Upper lobe of right lung (tissue), 1 donor: Measurements from ENCODE around the gene MRPL17. TPM values are rescaled to one million over a fixed set of nuclear protein-coding genes. Genes with fewer than 3 reads are reported as not detected.

ENCODE experiments used
- ATAC-seq: fragments of 200-7000 bp; cut with Tn5 transposase; one replicate; pipeline ENCODE4 v1.9.1; 2020; ENCODE audit warnings: mild to moderate bottlenecking, moderate library complexity
- DNase-seq: peaks from one replicate; pipeline ENCODE4 v3.0.0-alpha.2; 2020
- H3K27ac ChIP-seq: fragments of 200-600 bp; one replicate; pipeline ENCODE4 v1.8.0; 2022
- H3K27me3 ChIP-seq: fragments of 200-600 bp; one replicate; pipeline ENCODE4 v1.8.0; 2022; ENCODE audit warnings: mild to moderate bottlenecking
- H3K36me3 ChIP-seq: fragments of 200-600 bp; one replicate; pipeline ENCODE4 v1.8.0; 2022
- H3K4me1 ChIP-seq: fragments of 200-600 bp; one replicate; pipeline ENCODE4 v1.8.0; 2022
- H3K4me3 ChIP-seq: fragments of 200-600 bp; one replicate; pipeline ENCODE4 v1.8.0; 2022; ENCODE audit warnings: mild to moderate bottlenecking
- H3K9me3 ChIP-seq: fragments of 200-600 bp; one replicate; pipeline ENCODE4 v1.8.0; 2022
- CTCF ChIP-seq: fragments of 200-600 bp; IDR thresholded peaks from one replicate; pipeline ENCODE4 v1.8.0; 2022; ENCODE audit warnings: antibody characterized with exemption
- intact Hi-C: fragments of 100-400 bp; cut with DNase I; formaldehyde crosslinking; loops from one replicate; pipeline ENCODE4 v1.11.0; 2022
- total RNA-seq: library from RNA; stranded (reverse); fragmentation: NEBNext Ultra II Directional; extraction: Animal tissue kit (Norgen Biotek cat#: 25700); gene quantifications from one replicate; pipeline ENCODE4 v1.2.1, GENCODE V29; 2021
- donor health status: DM: no; HTN: yes; CAD: no; lungs with severe emphysema.

The MRPL17 gene
- total RNA-seq, 1 donor from 2014 or later = 35.1 TPM

GRCh38 chr11:6640036-6640984 lies 42.8 kb downstream of the MRPL17 start:
- no peak for TF ChIP-seq CTCF
- Histone ChIP-seq H3K27ac (no peak overlapping the region), H3K4me1 (peaks cover 34% of the 10 kb centered on the region), H3K36me3 (no peaks in the 10 kb centered on the region), H3K27me3 (no peaks in the 10 kb centered on the region), H3K4me3 (no peak overlapping the region), H3K9me3 (no peaks in the 10 kb centered on the region)
- DNase-seq (no peak), ATAC-seq (no peak)
- intact Hi-C loops = no loop called here

GRCh38 chr11:6638429-6638828 lies 44.7 kb downstream of the MRPL17 start:
- Histone ChIP-seq H3K4me1 (peaks cover 35% of the 10 kb centered on the region), H3K27me3 (no peaks in the 10 kb centered on the region), H3K9me3 (no peaks in the 10 kb centered on the region), H3K36me3 (no peaks in the 10 kb centered on the region), H3K4me3 (no peak overlapping the region), H3K27ac (no peak overlapping the region)
- no peak for TF ChIP-seq CTCF
- DNase-seq (no peak), ATAC-seq (no peak)
- intact Hi-C loops = no loop called here

GRCh38 chr11:6637871-6638270 lies 45.3 kb downstream of the MRPL17 start:
- peak; percentile 84 for ATAC-seq
- DNase-seq = no peak
- Histone ChIP-seq H3K27ac (no peak overlapping the region), H3K27me3 (no peaks in the 10 kb centered on the region), H3K9me3 (no peaks in the 10 kb centered on the region), H3K4me3 (no peak overlapping the region), H3K36me3 (no peaks in the 10 kb centered on the region), H3K4me1 (peaks cover 35% of the 10 kb centered on the region)
- no peak for TF ChIP-seq CTCF
- intact Hi-C loops = no loop called here

- Histone ChIP-seq H3K4me1 (peaks cover 35% of the 10 kb centered on the region), H3K27ac (peak overlapping the region; percentile 39), H3K36me3 (peaks cover 7% of the 10 kb centered on the region), H3K4me3 (no peak overlapping the region), H3K9me3 (no peaks in the 10 kb centered on the region), H3K27me3 (no peaks in the 10 kb centered on the region)
- ATAC-seq (no peak), DNase-seq (no peak)
- intact Hi-C loops = no loop called here
- no peak for TF ChIP-seq CTCF
These were observed 46.7 kb downstream of the MRPL17 start for GRCh38 chr11:6636480-6636879.

- no peaks in the 10 kb centered on the region for H3K27me3 ChIP-seq
- H3K4me1 ChIP-seq = peaks cover 35% of the 10 kb centered on the region
- no peaks in the 10 kb centered on the region for H3K9me3 ChIP-seq
- ATAC-seq (peak; percentile 64), DNase-seq (no peak)
- no peak overlapping the region for H3K4me3 ChIP-seq
- intact Hi-C loops = no loop called here
- peaks cover 7% of the 10 kb centered on the region for H3K36me3 ChIP-seq
- no peak for TF ChIP-seq CTCF
- H3K27ac ChIP-seq = peak overlapping the region; percentile 39
These were observed 47.8 kb downstream of the MRPL17 start for GRCh38 chr11:6635082-6635932.
